ENCODE results near the gene RAB4B. TPM values are rescaled to one million over a fixed set of nuclear protein-coding genes. Genes with fewer than 3 reads are reported as not detected.
"Not testable (repeated sequence)": the region's sequence is repeated elsewhere in the genome, so short reads cannot be mapped to it uniquely, and the experiment has no call there.

The RAB4B gene
- total RNA-seq, 1 donor, result 13.4 TPM

DNA sequence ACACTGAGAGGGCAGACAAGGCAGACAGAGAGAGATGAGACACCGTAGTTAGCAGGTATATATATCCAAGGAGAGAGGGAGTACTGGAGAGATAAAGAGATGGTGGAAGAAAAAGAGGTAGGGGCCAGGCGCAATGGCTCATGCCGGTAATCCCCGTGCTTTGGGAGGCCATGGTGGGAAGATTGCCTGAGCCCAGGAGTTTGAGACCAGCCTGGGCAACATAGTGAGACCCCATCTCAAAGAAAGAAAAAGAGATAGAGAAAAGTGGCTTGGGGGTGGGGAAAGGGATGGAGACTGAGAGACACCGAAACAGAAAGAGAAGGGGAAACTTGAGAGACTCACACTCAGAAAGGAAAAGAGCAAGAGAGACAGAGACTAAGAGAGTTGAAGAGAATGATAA is 2.5 kb downstream of the RAB4B start:
- TF ChIP-seq, protein P1, sequence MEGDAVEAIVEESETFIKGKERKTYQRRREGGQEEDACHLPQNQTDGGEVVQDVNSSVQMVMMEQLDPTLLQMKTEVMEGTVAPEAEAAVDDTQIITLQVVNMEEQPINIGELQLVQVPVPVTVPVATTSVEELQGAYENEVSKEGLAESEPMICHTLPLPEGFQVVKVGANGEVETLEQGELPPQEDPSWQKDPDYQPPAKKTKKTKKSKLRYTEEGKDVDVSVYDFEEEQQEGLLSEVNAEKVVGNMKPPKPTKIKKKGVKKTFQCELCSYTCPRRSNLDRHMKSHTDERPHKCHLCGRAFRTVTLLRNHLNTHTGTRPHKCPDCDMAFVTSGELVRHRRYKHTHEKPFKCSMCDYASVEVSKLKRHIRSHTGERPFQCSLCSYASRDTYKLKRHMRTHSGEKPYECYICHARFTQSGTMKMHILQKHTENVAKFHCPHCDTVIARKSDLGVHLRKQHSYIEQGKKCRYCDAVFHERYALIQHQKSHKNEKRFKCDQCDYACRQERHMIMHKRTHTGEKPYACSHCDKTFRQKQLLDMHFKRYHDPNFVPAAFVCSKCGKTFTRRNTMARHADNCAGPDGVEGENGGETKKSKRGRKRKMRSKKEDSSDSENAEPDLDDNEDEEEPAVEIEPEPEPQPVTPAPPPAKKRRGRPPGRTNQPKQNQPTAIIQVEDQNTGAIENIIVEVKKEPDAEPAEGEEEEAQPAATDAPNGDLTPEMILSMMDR (IDR thresholded peaks at IDR 0.05; ENCODE audit: insufficient read depth, low read depth, low read length), result no peak

DNA sequence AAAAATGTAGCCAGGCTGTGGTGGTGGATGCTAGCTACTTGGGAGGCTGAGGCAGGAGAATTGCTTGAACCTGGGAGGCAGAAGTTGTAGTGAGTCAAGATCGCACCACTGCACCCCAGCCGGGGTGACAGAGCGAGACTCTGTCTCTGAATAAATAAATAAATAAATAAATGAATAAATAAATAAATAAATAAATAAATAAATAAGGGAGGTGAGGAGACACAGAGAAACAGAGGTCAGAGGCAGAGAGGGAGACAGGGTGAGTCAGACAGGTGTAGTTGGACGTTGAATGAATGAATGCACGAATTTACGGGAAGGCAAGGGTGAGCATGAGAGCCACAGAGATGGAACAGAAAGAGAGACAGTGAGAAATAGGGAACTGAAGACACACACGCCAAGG is 3.1 kb downstream of the RAB4B start:
- H3K4me3 ChIP-seq (ENCODE audit: low read depth, low read length), result no peak overlapping the region
- TF ChIP-seq, protein P1 (IDR thresholded peaks at IDR 0.05; ENCODE audit: insufficient read depth, low read depth, low read length), result no peak
- no peak for DNase-seq (ENCODE audit: low read depth)

More for the DNA sequence above, 2.5 kb downstream of the RAB4B start:
- DNase-seq (ENCODE audit: low read depth), result no peak
- no peak overlapping the region for H3K4me3 ChIP-seq (ENCODE audit: low read depth, low read length)

DNA sequence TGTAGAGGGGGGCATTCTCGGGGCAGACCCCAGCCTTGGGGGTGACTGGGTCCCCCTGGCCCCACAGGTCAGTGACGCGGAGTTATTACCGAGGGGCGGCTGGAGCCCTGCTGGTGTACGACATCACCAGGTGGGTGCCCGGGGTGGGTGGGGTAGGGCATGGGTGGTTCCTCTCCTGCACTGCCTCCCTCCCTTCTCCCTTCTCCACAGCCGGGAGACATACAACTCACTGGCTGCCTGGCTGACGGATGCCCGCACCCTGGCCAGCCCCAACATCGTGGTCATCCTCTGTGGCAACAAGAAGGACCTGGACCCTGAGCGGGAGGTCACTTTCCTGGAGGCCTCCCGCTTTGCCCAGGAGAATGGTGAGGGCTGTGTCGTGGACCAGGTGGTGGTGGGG is 5.7 kb downstream of the RAB4B start:
- TF ChIP-seq, protein P1 (IDR thresholded peaks at IDR 0.05; ENCODE audit: insufficient read depth, low read depth, low read length), result no peak
- no peak overlapping the region for H3K4me3 ChIP-seq (ENCODE audit: low read depth, low read length)
- DNase-seq (ENCODE audit: low read depth), result no peak

DNA sequence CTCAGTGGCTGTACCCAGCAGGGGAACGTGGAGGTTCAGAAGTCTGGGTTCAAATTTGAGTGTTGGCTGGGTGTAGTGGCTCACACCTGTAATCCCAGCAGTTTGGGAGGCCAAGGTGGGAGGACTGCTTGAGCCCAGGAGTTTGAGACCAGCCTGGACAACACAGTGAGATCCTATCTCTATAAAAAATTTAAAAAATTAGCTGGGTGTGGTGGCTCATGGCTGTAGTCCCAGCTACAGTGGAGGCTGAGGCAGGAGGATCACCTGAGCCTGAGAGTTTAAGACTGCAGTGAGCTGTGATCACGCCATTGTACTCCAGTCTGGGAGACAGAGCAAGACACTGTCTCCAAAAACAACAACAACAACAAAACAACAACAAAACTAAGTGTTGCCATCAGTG is 6.1 kb downstream of the RAB4B start:
- DNase-seq (ENCODE audit: low read depth); H3K4me3 ChIP-seq (ENCODE audit: low read depth, low read length): not testable (repeated sequence)

DNA sequence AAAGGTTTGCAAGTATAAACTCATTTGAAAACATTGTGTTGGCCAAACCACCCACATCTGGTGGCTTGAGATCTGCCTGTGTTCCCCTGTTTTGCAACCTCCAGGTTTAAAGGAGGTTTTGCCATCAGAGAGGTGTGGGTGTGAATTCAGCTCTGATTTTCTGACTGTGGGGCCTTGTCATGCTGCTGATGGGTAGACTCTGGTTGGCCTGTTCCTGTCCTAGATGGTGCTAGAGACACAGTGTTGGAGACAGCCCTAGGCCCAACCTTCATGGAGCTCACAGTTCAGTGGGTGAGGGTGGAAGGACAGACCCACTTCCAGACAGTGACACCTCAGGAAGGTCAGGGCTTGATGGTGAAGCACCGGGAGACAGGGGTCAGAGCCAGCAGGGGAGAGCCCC is 7.5 kb downstream of the RAB4B start:
- TF ChIP-seq, protein P1 (IDR thresholded peaks at IDR 0.05; ENCODE audit: insufficient read depth, low read depth, low read length), result no peak
- no peak for DNase-seq (ENCODE audit: low read depth)
- no peak overlapping the region for H3K4me3 ChIP-seq (ENCODE audit: low read depth, low read length)

DNA sequence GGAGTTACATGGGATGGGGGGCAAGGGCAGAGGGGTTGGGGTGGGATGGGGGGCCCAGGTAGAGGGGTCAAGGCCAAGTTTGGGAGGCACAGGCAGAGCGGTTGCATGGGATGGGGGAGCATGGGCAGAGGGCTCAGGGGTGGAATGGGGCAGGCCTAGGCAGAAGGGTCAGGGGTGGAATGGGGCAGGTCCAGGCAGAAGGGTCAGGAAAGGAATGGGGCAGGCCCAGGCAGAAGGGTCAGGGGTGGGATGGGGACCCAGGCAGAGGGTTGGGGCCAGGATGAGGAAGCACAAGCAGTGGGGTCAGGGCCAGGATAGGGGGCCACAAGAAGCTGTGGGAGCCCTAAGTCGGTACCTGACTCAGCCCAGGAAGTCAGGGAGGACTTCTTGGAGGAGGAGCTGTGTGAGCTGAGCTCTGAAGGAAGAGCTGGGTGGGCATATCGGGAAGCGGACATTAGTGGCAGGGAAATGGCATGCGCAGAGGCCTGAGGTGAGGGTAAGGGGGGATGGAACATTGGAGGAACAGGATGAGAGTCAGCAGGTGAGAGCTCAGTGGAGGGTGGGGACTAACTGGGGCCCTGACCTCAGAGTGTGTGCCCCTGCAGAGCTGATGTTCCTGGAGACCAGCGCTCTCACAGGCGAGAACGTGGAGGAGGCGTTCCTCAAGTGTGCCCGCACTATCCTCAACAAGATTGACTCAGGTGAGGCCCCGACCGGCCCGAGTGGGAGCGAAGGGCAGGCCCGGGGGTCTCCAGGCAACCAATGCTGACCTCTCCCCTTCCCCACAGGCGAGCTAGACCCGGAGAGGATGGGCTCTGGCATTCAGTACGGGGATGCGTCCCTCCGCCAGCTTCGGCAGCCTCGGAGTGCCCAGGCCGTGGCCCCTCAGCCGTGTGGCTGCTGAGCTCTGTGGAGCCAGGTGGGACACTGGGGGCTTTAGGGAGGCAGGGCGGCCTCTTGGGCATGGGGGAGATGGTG is 8.3 kb downstream of the RAB4B start:
- no peak overlapping the region for H3K4me3 ChIP-seq (ENCODE audit: low read depth, low read length)
- no peak for DNase-seq (ENCODE audit: low read depth)
- TF ChIP-seq, protein P1 (IDR thresholded peaks at IDR 0.05; ENCODE audit: insufficient read depth, low read depth, low read length), result no peak

DNA sequence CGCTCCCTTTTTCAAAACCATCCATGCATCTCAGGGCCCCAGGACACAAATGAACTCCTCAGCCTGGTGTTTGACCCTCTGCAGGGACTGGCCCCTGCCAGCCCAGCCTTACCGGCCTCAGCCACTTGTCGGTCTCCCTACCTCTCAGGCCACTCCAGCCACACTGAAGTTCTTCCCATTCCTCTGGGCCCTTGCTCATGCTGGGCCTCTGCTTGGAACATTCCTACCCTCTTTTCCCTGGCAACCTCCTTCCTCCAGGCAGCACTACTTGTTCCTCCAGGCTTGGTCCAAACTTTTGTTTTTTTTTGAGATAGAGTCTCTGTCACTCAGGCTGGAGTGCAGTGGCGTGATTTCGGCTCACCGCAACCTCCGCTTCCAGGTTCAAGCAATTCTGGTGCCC is 13.3 kb downstream of the RAB4B start:
- TF ChIP-seq, protein P1 (IDR thresholded peaks at IDR 0.05; ENCODE audit: insufficient read depth, low read depth, low read length), result no peak
- no peak for DNase-seq (ENCODE audit: low read depth)
- no peak overlapping the region for H3K4me3 ChIP-seq (ENCODE audit: low read depth, low read length)
